Stomach smooth muscle (tissue), 2 donors: Measurements from ENCODE around the gene GALNT18.

ENCODE experiments used
- H3K27ac ChIP-seq: one replicate; pipeline ENCODE4 v1.7.0; 2013; ENCODE audit warnings: mild to moderate bottlenecking, low read length, inconsistent platforms
- H3K27me3 ChIP-seq, 2 donors: one replicate each; pipeline ENCODE4 v1.7.0; 2013; ENCODE audit warnings: low read length in 2 of 2; ENCODE audit not compliant: insufficient read depth in 2 of 2, control insufficient read depth in 1 of 2
- H3K36me3 ChIP-seq, 2 donors: one replicate each; pipeline ENCODE4 v1.7.0; 2013; ENCODE audit warnings: low read length in 2 of 2; ENCODE audit not compliant: control insufficient read depth in 2 of 2, insufficient read depth in 2 of 2
- H3K4me1 ChIP-seq: one replicate; pipeline ENCODE4 v1.7.0; 2013; ENCODE audit warnings: low read length; ENCODE audit not compliant: control insufficient read depth, insufficient read depth
- H3K4me3 ChIP-seq, 2 donors: one replicate each; pipeline ENCODE4 v1.7.0; 2013; ENCODE audit warnings: low read length in 2 of 2
- H3K9ac ChIP-seq, 2 donors: one replicate each; pipeline ENCODE4 v1.7.0; 2013; ENCODE audit warnings: low read length in 2 of 2, mild to moderate bottlenecking in 1 of 2
- H3K9me3 ChIP-seq, 2 donors: one replicate each; pipeline ENCODE4 v1.7.0; 2013; ENCODE audit warnings: low read length in 2 of 2; ENCODE audit not compliant: control insufficient read depth in 2 of 2
- donor health status: healthy.
- donor health status: Pancreatic carcinoma.

GALNT18 gene

GRCh38 chr11:11262171-11262920 lies 359.5 kb downstream of the GALNT18 start:
- Histone ChIP-seq H3K27me3 (no peaks in the 10 kb centered on the region), H3K27ac (no peak overlapping the region)

GRCh38 chr11:11261629-11262028 lies 360.2 kb downstream of the GALNT18 start:
- Histone ChIP-seq H3K27me3 (no peaks in the 10 kb centered on the region), H3K9ac (no peak overlapping the region), H3K27ac (no peak overlapping the region), H3K9me3 (no peaks in the 10 kb centered on the region), H3K4me1 (peaks cover 4% of the 10 kb centered on the region), H3K4me3 (no peak overlapping the region), H3K36me3 (no peaks in the 10 kb centered on the region)

More at GRCh38 chr11:11262171-11262920, 359.5 kb downstream of the GALNT18 start:
- no peaks in the 10 kb centered on the region for H3K9me3 ChIP-seq
- no peak overlapping the region for H3K4me3 ChIP-seq
- no peak overlapping the region for H3K9ac ChIP-seq
- H3K4me1 ChIP-seq: peaks cover 4% of the 10 kb centered on the region
- no peaks in the 10 kb centered on the region for H3K36me3 ChIP-seq

GRCh38 chr11:11260903-11261302 lies 360.9 kb downstream of the GALNT18 start:
- Histone ChIP-seq H3K9me3 (no peaks in the 10 kb centered on the region), H3K27ac (no peak overlapping the region), H3K36me3 (no peaks in the 10 kb centered on the region), H3K4me3 (no peak overlapping the region), H3K9ac (no peak overlapping the region), H3K4me1 (peaks cover 4% of the 10 kb centered on the region), H3K27me3 (no peaks in the 10 kb centered on the region)

GRCh38 chr11:11253995-11254394 lies 367.8 kb downstream of the GALNT18 start:
- H3K27ac ChIP-seq: no peak overlapping the region
- H3K36me3 ChIP-seq: no peaks in the 10 kb centered on the region
- no peaks in the 10 kb centered on the region for H3K9me3 ChIP-seq
- no peak overlapping the region for H3K9ac ChIP-seq
- no peaks in the 10 kb centered on the region for H3K4me1 ChIP-seq
- no peak overlapping the region for H3K4me3 ChIP-seq
- H3K27me3 ChIP-seq: no peaks in the 10 kb centered on the region

GRCh38 chr11:11253497-11253896 lies 368.3 kb downstream of the GALNT18 start:
- no peaks in the 10 kb centered on the region for H3K9me3 ChIP-seq
- H3K27ac ChIP-seq: no peak overlapping the region
- H3K4me1 ChIP-seq: no peaks in the 10 kb centered on the region
- no peaks in the 10 kb centered on the region for H3K27me3 ChIP-seq
- H3K9ac ChIP-seq: no peak overlapping the region
- no peaks in the 10 kb centered on the region for H3K36me3 ChIP-seq
- H3K4me3 ChIP-seq: no peak overlapping the region

GRCh38 chr11:11252403-11252802 lies 369.4 kb downstream of the GALNT18 start:
- no peak overlapping the region for H3K4me3 ChIP-seq
- no peak overlapping the region for H3K27ac ChIP-seq
- no peaks in the 10 kb centered on the region for H3K36me3 ChIP-seq
- no peak overlapping the region for H3K9ac ChIP-seq
- no peaks in the 10 kb centered on the region for H3K27me3 ChIP-seq
- H3K4me1 ChIP-seq: no peaks in the 10 kb centered on the region
- no peaks in the 10 kb centered on the region for H3K9me3 ChIP-seq

GRCh38 chr11:11251394-11251970 lies 370.3 kb downstream of the GALNT18 start:
- Histone ChIP-seq H3K9ac (no peak overlapping the region), H3K27ac (no peak overlapping the region), H3K4me3 (no peak overlapping the region), H3K9me3 (no peaks in the 10 kb centered on the region), H3K27me3 (no peaks in the 10 kb centered on the region), H3K36me3 (no peaks in the 10 kb centered on the region), H3K4me1 (no peaks in the 10 kb centered on the region)

GRCh38 chr11:11250470-11250869 lies 371.3 kb downstream of the GALNT18 start:
- no peaks in the 10 kb centered on the region for H3K27me3 ChIP-seq
- no peak overlapping the region for H3K9ac ChIP-seq
- H3K27ac ChIP-seq: no peak overlapping the region
- no peak overlapping the region for H3K4me3 ChIP-seq
- H3K9me3 ChIP-seq: no peaks in the 10 kb centered on the region
- H3K36me3 ChIP-seq: no peaks in the 10 kb centered on the region
- peaks cover 4% of the 10 kb centered on the region for H3K4me1 ChIP-seq

- no peaks in the 10 kb centered on the region for H3K27me3 ChIP-seq
- H3K4me1 ChIP-seq: peaks cover 27% of the 10 kb centered on the region
- H3K36me3 ChIP-seq: no peaks in the 10 kb centered on the region
- H3K9ac ChIP-seq: no peak overlapping the region
- H3K9me3 ChIP-seq: no peaks in the 10 kb centered on the region
- H3K27ac ChIP-seq: no peak overlapping the region
- H3K4me3 ChIP-seq: no peak overlapping the region
Measured at GRCh38 chr11:11247576-11247975, 374.2 kb downstream of the GALNT18 start.

- Histone ChIP-seq H3K27ac (no peak overlapping the region), H3K9me3 (no peaks in the 10 kb centered on the region), H3K9ac (no peak overlapping the region), H3K36me3 (no peaks in the 10 kb centered on the region), H3K27me3 (no peaks in the 10 kb centered on the region), H3K4me3 (no peak overlapping the region), H3K4me1 (peaks cover 27% of the 10 kb centered on the region)
Measured at GRCh38 chr11:11247086-11247485, 374.7 kb downstream of the GALNT18 start.

- Histone ChIP-seq H3K27me3 (no peaks in the 10 kb centered on the region), H3K27ac (no peak overlapping the region), H3K4me3 (no peak overlapping the region), H3K9me3 (no peaks in the 10 kb centered on the region), H3K4me1 (peaks cover 27% of the 10 kb centered on the region), H3K9ac (no peak overlapping the region), H3K36me3 (no peaks in the 10 kb centered on the region)
Measured at GRCh38 chr11:11246166-11246565, 375.6 kb downstream of the GALNT18 start.
